ENCODE measurements around the gene NEMP2.

DNA sequence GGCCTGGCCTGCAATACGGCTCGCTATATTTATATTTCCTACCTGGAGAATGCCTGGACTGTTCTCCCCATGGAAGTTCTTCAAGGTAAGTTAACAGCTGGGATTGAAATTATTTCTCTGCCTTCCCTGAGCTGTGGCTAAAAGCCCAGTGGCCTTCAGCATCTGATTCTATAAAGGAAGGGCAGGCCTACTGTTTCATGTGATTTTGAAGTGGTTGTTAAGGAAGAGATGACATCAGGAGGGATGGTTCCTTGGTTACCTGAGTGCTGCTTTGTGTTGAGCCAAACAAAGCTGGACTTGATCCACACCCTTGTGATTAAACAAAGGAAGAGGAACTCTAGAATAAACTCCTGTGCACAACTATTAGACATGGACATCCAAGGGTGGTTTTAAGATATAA is 64.8 kb downstream of the NEMP2 start:
- TF ChIP-seq CTCF (IDR thresholded peaks at IDR 0.05) (no peak), EZH2 (IDR thresholded peaks at IDR 0.05) (no peak), EZH2phosphoT487 (IDR thresholded peaks at IDR 0.05) (no peak)
